Activated T-helper 9 cell treated with anti-CD3 and anti-CD28 coated beads, Interleukin-2, amount 50 U/mL, for 16 hours (primary cell): ENCODE data around the gene SLC30A1.
"Not testable (repeated sequence)": the region's sequence is repeated elsewhere in the genome, so short reads cannot be mapped to it uniquely, and the experiment has no call there.

Experiments used
- DNase-seq: peaks from one replicate; pipeline ENCODE4 v3.0.0-alpha.2; 2020; ENCODE audit warnings: low read depth

Gene SLC30A1

GRCh38 chr1:211548321-211549091 is 30.5 kb downstream of the SLC30A1 start:
- no peak for DNase-seq

- no peak for DNase-seq
Measured at GRCh38 chr1:211547710-211548109, 31.3 kb downstream of the SLC30A1 start.

GRCh38 chr1:211546543-211546942 is 32.4 kb downstream of the SLC30A1 start:
- no peak for DNase-seq

- DNase-seq: no peak
Measured at GRCh38 chr1:211543025-211543424, 35.9 kb downstream of the SLC30A1 start.

GRCh38 chr1:211541720-211542477 is 37.1 kb downstream of the SLC30A1 start:
- no peak for DNase-seq

- DNase-seq: no peak
Measured at GRCh38 chr1:211541278-211541677, 37.7 kb downstream of the SLC30A1 start.

- not testable (repeated sequence) for DNase-seq
Measured at GRCh38 chr1:211540824-211541223, 38.1 kb downstream of the SLC30A1 start.

- DNase-seq: no peak
Measured at GRCh38 chr1:211538287-211538686, 40.7 kb downstream of the SLC30A1 start.

- no peak for DNase-seq
Measured at GRCh38 chr1:211537253-211537652, 41.7 kb downstream of the SLC30A1 start.

GRCh38 chr1:211536606-211537005 is 42.4 kb downstream of the SLC30A1 start:
- DNase-seq: no peak

GRCh38 chr1:211535346-211535745 is 43.6 kb downstream of the SLC30A1 start:
- no peak for DNase-seq

- DNase-seq: no peak
Measured at GRCh38 chr1:211534545-211535291, 44.2 kb downstream of the SLC30A1 start.

GRCh38 chr1:211532088-211532444 is 46.9 kb downstream of the SLC30A1 start:
- no peak for DNase-seq

GRCh38 chr1:211531194-211532087 is 47.5 kb downstream of the SLC30A1 start:
- no peak for DNase-seq

- DNase-seq: no peak
Measured at GRCh38 chr1:211530102-211530501, 48.9 kb downstream of the SLC30A1 start.

GRCh38 chr1:211529453-211529852 is 49.5 kb downstream of the SLC30A1 start:
- DNase-seq: no peak

GRCh38 chr1:211529011-211529410 is 50.0 kb downstream of the SLC30A1 start:
- no peak for DNase-seq

- DNase-seq: no peak
Measured at GRCh38 chr1:211527888-211528287, 51.1 kb downstream of the SLC30A1 start.

- DNase-seq: no peak
Measured at GRCh38 chr1:211527006-211527405, 52.0 kb downstream of the SLC30A1 start.

- DNase-seq: no peak
Measured at GRCh38 chr1:211526101-211526500, 52.9 kb downstream of the SLC30A1 start.

- DNase-seq: no peak
Measured at GRCh38 chr1:211525101-211525676, 53.8 kb downstream of the SLC30A1 start.
